Measurements from ENCODE around the gene VWA8. TPM values are rescaled to one million over a fixed set of nuclear protein-coding genes. Genes with fewer than 3 reads are reported as not detected.

Gene VWA8
- total RNA-seq, 4 donors from 2014 or later = 19.5 to 26.2 (median 21.6) TPM

- H3K9me3 ChIP-seq = no peaks in the 10 kb centered on the region
- peaks cover 18 to 33% (median 32%) of the 10 kb centered on the region in 4 donors for H3K4me1 ChIP-seq
- intact Hi-C loops (cut with DNase I) = no loop called here
- H3K4me3 ChIP-seq = no peak overlapping the region
- no peaks in the 10 kb centered on the region for H3K27me3 ChIP-seq
- H3K27ac ChIP-seq (replicated peaks in 1 of 4) = no peak overlapping the region
- WGBS = 89% methylated on average over 6 of the region's 6 CpGs
- peak; percentile 24 for DNase-seq (ENCODE audit: extremely low spot score)
- TF ChIP-seq EP300 (IDR thresholded peaks at IDR 0.05) (no peak), POLR2A (IDR thresholded peaks at IDR 0.05; ENCODE audit: low read depth) (no peak), POLR2AphosphoS5 (IDR thresholded peaks at IDR 0.05) (no peak)
- TF ChIP-seq, protein P1, sequence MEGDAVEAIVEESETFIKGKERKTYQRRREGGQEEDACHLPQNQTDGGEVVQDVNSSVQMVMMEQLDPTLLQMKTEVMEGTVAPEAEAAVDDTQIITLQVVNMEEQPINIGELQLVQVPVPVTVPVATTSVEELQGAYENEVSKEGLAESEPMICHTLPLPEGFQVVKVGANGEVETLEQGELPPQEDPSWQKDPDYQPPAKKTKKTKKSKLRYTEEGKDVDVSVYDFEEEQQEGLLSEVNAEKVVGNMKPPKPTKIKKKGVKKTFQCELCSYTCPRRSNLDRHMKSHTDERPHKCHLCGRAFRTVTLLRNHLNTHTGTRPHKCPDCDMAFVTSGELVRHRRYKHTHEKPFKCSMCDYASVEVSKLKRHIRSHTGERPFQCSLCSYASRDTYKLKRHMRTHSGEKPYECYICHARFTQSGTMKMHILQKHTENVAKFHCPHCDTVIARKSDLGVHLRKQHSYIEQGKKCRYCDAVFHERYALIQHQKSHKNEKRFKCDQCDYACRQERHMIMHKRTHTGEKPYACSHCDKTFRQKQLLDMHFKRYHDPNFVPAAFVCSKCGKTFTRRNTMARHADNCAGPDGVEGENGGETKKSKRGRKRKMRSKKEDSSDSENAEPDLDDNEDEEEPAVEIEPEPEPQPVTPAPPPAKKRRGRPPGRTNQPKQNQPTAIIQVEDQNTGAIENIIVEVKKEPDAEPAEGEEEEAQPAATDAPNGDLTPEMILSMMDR (IDR thresholded peaks at IDR 0.05) = no peak
- peaks cover 6 to 27% (median 11%) of the 10 kb centered on the region in 4 donors for H3K36me3 ChIP-seq
Observed at GRCh38 chr13:41565846-41566245, 395.1 kb downstream of the VWA8 start.

DNA sequence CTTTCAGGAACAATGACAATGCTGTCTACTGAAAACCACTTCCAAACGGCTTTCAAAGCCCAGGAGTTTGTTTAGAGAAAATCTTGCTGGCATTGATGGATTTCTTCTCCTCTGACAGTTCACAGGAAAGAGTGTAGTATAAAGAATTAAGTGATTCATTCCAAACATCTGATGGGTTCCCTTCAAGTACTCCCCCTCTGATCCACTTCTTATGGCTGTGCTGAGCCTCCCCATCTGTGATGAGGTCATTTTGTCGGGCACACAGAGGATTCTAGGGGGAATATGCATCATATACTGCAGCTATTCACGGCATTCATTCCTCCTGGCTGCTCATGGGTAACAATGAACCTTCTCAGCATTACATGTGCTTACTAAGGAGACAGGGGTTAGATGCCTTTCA lies 395.7 kb downstream of the VWA8 start:
- DNase-seq (ENCODE audit: extremely low spot score) = no peak
- TF ChIP-seq POLR2A (IDR thresholded peaks at IDR 0.05; ENCODE audit: low read depth) (no peak), POLR2AphosphoS5 (IDR thresholded peaks at IDR 0.05) (no peak), EP300 (IDR thresholded peaks at IDR 0.05) (no peak)
- TF ChIP-seq, protein P1 (IDR thresholded peaks at IDR 0.05) = no peak
- Histone ChIP-seq H3K4me1 (peaks cover 18 to 33% (median 32%) of the 10 kb centered on the region in 4 donors), H3K27me3 (no peaks in the 10 kb centered on the region), H3K4me3 (no peak overlapping the region), H3K36me3 (peaks cover 6 to 23% (median 11%) of the 10 kb centered on the region in 4 donors), H3K9me3 (no peaks in the 10 kb centered on the region), H3K27ac (replicated peaks in 1 of 4) (no peak overlapping the region)
- intact Hi-C loops (cut with DNase I) = no loop called here
- WGBS = 48% methylated on average over 3 of the region's 3 CpGs

- 72% methylated on average over 2 of the region's 2 CpGs for WGBS
- H3K4me1 ChIP-seq = peaks cover 18 to 31% (median 28%) of the 10 kb centered on the region in 4 donors
- H3K9me3 ChIP-seq = no peaks in the 10 kb centered on the region
- no peaks in the 10 kb centered on the region for H3K27me3 ChIP-seq
- TF ChIP-seq, protein P1 (IDR thresholded peaks at IDR 0.05) = no peak
- no peak overlapping the region for H3K4me3 ChIP-seq
- no peak overlapping the region for H3K27ac ChIP-seq (replicated peaks in 1 of 4)
- intact Hi-C loops (cut with DNase I) = no loop called here
- peaks cover 6 to 23% (median 11%) of the 10 kb centered on the region in 4 donors for H3K36me3 ChIP-seq
- DNase-seq (ENCODE audit: extremely low spot score) = no peak
Observed at GRCh38 chr13:41563984-41564365, 396.9 kb downstream of the VWA8 start.

DNA sequence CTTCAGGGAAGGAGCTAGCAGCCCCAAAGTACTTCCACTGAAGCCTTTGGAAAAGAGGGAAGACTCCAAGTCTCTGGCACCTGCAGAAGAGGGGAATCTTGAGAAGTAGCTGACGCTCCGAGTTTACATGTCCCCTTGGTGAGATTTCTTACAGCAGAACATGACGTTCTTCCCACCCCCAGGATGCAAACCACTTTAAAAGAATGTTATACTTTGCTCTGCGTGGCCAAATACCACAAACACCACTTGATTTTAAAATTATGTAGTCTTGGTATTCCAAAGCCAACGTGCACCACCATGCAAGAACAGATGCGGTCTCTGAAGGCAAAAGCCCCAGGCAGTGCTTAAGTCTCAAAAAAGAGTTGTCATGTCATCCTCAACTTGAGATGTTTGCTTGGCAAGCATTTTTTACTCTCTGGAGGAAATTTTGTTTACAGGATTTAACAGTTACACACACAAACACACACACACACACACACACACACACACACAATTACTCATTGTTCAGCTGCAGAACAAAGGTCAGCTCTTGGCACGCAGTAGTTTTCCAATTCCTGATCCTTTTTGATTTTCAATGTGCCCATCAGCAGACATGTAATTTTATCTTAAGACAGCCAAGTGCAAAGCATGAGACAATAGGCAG lies 397.4 kb downstream of the VWA8 start:
- no peak overlapping the region for H3K4me3 ChIP-seq
- 86% methylated on average over 7 of the region's 7 CpGs for WGBS
- intact Hi-C loops (cut with DNase I) = no loop called here

More for the DNA sequence above, 397.4 kb downstream of the VWA8 start:
- Histone ChIP-seq H3K4me1 (peaks cover 18 to 31% (median 27%) of the 10 kb centered on the region in 4 donors), H3K27ac (replicated peaks in 1 of 4) (peak overlapping the region in 1 of 4 donors; percentile 24), H3K36me3 (peaks cover 6 to 20% (median 11%) of the 10 kb centered on the region in 4 donors), H3K9me3 (no peaks in the 10 kb centered on the region), H3K27me3 (no peaks in the 10 kb centered on the region)
- no peak for DNase-seq (ENCODE audit: extremely low spot score)
- TF ChIP-seq, protein P1 (IDR thresholded peaks at IDR 0.05) = no peak
- TF ChIP-seq POLR2A (IDR thresholded peaks at IDR 0.05; ENCODE audit: low read depth) (no peak), EP300 (IDR thresholded peaks at IDR 0.05) (no peak), POLR2AphosphoS5 (IDR thresholded peaks at IDR 0.05) (no peak)
